ENCODE results near the gene CEP112.

CEP112 gene

GRCh38 chr17:65780111-65780510 lies 411.8 kb downstream of the CEP112 start:
- no peak for TF ChIP-seq CTCF (IDR thresholded peaks at IDR 0.05; ENCODE audit: borderline replicate concordance, insufficient read depth, low read depth, low read length)
- no peak overlapping the region for H3K4me3 ChIP-seq (ENCODE audit: low read depth, low read length)

- no peak overlapping the region for H3K4me3 ChIP-seq (ENCODE audit: low read depth, low read length)
- TF ChIP-seq CTCF (IDR thresholded peaks at IDR 0.05; ENCODE audit: borderline replicate concordance, insufficient read depth, low read depth, low read length), result no peak
Measured at GRCh38 chr17:65776890-65777289, 415.0 kb downstream of the CEP112 start.

DNA sequence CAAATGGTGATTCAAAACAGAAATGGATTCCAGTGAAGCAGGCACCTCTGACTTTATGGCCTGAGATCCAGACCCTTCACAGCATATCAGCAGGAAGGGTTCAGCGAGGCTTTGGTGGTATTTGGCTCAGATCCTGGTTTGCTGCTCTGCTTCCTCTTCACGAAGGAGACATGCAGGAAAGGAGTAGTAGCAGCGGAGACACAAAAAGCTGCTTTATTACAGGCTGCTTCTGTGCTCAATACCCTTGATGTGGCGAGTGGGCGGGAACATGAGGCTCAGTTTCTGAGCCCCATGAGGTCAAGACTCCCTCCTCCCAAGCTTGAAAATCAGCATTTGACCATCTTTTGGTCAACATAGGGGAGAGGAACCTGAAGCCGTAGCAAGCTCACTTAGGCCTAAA lies 417.1 kb downstream of the CEP112 start:
- no peak overlapping the region for H3K4me3 ChIP-seq (ENCODE audit: low read depth, low read length)
- TF ChIP-seq CTCF (IDR thresholded peaks at IDR 0.05; ENCODE audit: borderline replicate concordance, insufficient read depth, low read depth, low read length), result no peak

DNA sequence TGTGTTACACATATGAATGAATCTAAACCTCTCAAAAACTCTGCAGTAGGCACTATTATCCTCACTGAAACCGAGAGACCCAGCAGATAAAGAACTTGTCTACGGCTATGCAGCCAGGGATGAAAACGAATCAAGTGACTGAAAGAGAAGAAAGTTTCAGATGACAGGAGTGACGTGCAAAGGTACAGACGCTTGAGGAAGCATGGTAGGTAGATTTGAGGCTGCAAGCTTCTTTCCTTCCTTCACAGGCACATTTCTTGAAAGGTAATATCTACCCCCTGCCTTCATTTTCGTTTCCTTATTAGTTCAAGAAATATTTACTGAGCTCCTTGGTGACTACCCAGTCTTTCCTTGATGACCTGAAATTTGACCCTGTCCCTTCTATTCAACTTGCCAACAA lies 418.9 kb downstream of the CEP112 start:
- no peak overlapping the region for H3K4me3 ChIP-seq (ENCODE audit: low read depth, low read length)
- TF ChIP-seq CTCF (IDR thresholded peaks at IDR 0.05; ENCODE audit: borderline replicate concordance, insufficient read depth, low read depth, low read length), result no peak

- H3K4me3 ChIP-seq (ENCODE audit: low read depth, low read length), result no peak overlapping the region
- TF ChIP-seq CTCF (IDR thresholded peaks at IDR 0.05; ENCODE audit: borderline replicate concordance, insufficient read depth, low read depth, low read length), result no peak
Measured at GRCh38 chr17:65771704-65772103, 420.2 kb downstream of the CEP112 start.

GRCh38 chr17:65763786-65764185 lies 428.1 kb downstream of the CEP112 start:
- no peak for TF ChIP-seq CTCF (IDR thresholded peaks at IDR 0.05; ENCODE audit: borderline replicate concordance, insufficient read depth, low read depth, low read length)
- no peak overlapping the region for H3K4me3 ChIP-seq (ENCODE audit: low read depth, low read length)

DNA sequence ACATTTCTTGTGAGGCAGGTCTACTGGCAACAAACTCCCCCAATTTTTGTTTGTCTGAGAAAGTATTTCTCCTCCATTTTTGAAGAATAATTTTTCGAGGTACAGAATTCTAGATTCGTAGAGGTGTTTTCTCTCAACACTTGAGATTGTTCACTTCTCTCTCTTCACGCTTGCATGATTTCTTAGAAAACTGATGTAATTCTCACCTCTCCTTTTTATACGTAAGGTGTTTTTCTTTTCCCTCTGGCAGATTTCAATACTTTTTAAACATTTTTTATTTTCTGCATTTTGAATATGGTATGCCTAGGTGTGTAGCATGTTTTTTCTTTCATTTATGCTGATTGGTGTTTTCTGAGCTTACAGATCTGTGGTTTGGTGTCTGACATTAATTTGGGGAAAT lies 429.0 kb downstream of the CEP112 start:
- H3K4me3 ChIP-seq (ENCODE audit: low read depth, low read length), result no peak overlapping the region
- TF ChIP-seq CTCF (IDR thresholded peaks at IDR 0.05; ENCODE audit: borderline replicate concordance, insufficient read depth, low read depth, low read length), result no peak
